HepG2 (cell line): ENCODE measurements around the gene SMIM30. TPM values are rescaled to one million over a fixed set of nuclear protein-coding genes. Genes with fewer than 3 reads are reported as not detected.

ENCODE experiments used
- CENPBD1 ChIP-seq: sonication (generic); formaldehyde crosslinking; IDR thresholded peaks from 2 replicates; pipeline ENCODE4 v1.8.0; 2022; ENCODE audit warnings: missing genetic modification reagents, low read depth, mild to moderate bottlenecking, borderline replicate concordance
- MAF1 ChIP-seq: sonication (generic); formaldehyde crosslinking; IDR thresholded peaks from 2 replicates; pipeline ENCODE4 v1.5.0; 2020; ENCODE audit warnings: missing genetic modification reagents, borderline replicate concordance
- NR0B2 ChIP-seq: sonication (generic); formaldehyde crosslinking; IDR thresholded peaks from 2 replicates; pipeline ENCODE4 v1.4.0; 2020; ENCODE audit warnings: mild to moderate bottlenecking, missing genetic modification reagents
- NR1H2 ChIP-seq: sonication (generic); formaldehyde crosslinking; IDR thresholded peaks from 2 replicates; pipeline ENCODE4 v1.8.1; 2022; ENCODE audit warnings: low read depth, missing genetic modification reagents, borderline replicate concordance
- PRDM10 ChIP-seq: sonication (generic); formaldehyde crosslinking; IDR thresholded peaks from 2 replicates; pipeline ENCODE4 v1.4.0; 2020; ENCODE audit warnings: low read depth, missing genetic modification reagents
- RNF2 ChIP-seq: fragments of 450-650 bp; conservative IDR thresholded peaks from 2 replicates; pipeline ENCODE4 v1.6.1; 2016; ENCODE audit warnings: low read depth
- SNAI1 ChIP-seq: sonication (generic); formaldehyde crosslinking; IDR thresholded peaks from 2 replicates; pipeline ENCODE4 v1.5.0; 2020; ENCODE audit warnings: mild to moderate bottlenecking, missing genetic modification reagents, borderline replicate concordance
- SOX13 ChIP-seq, 3 experiments: fragments of 450-650 bp in 1 of 3; sonication (generic) in 1 of 3; formaldehyde crosslinking in 1 of 3; IDR thresholded peaks in 2 of 3; conservative IDR thresholded peaks in 1 of 3; 2 replicates each; pipeline versions ENCODE4 v1.5.0 to v1.6.1; 2016 to 2020; ENCODE audit warnings: antibody characterized with exemption in 1 of 3, mild to moderate bottlenecking in 1 of 3, missing compliant biosample characterization in 1 of 3, missing genetic modification reagents in 1 of 3, moderate library complexity in 1 of 3
- SRSF4 ChIP-seq: fragments of 200-400 bp; formaldehyde crosslinking; IDR thresholded peaks from one replicate; pipeline ENCODE4 v1.6.1; 2018; ENCODE audit warnings: mild to moderate bottlenecking, low read depth, low read length, moderate library complexity; ENCODE audit not compliant: poor library complexity, severe bottlenecking
- TBP ChIP-seq: sonication (generic); formaldehyde crosslinking; IDR thresholded peaks from 2 replicates; pipeline ENCODE4 v1.5.0; 2020; ENCODE audit warnings: missing genetic modification reagents
- WIZ ChIP-seq: sonication (generic); formaldehyde crosslinking; IDR thresholded peaks from 2 replicates; pipeline ENCODE4 v1.5.1; 2020; ENCODE audit warnings: mild to moderate bottlenecking, missing genetic modification reagents
- ZNF235 ChIP-seq: sonication (generic); formaldehyde crosslinking; IDR thresholded peaks from 2 replicates; pipeline ENCODE4 v1.8.1; 2023; ENCODE audit warnings: mild to moderate bottlenecking, missing genetic modification reagents, borderline replicate concordance
- ZNF563 ChIP-seq: sonication (generic); formaldehyde crosslinking; IDR thresholded peaks from 2 replicates; pipeline ENCODE4 v1.8.0; 2022; ENCODE audit warnings: mild to moderate bottlenecking, moderate library complexity, missing genetic modification reagents
- ZNF660 ChIP-seq: sonication (generic); formaldehyde crosslinking; IDR thresholded peaks from 2 replicates; pipeline ENCODE4 v1.5.1; 2020; ENCODE audit warnings: mild to moderate bottlenecking, low read depth, missing genetic modification reagents, borderline replicate concordance
- ZNF713 ChIP-seq: sonication (generic); formaldehyde crosslinking; IDR thresholded peaks from 2 replicates; pipeline ENCODE4 v1.4.0; 2020; ENCODE audit warnings: mild to moderate bottlenecking, missing genetic modification reagents
- ZZZ3 ChIP-seq: sonication (generic); formaldehyde crosslinking; IDR thresholded peaks from 2 replicates; pipeline ENCODE4 v1.4.0; 2020; ENCODE audit warnings: missing genetic modification reagents, mild to moderate bottlenecking, borderline replicate concordance
- polyA plus RNA-seq, 8 experiments: library from polyadenylated mRNA; depleted of rRNA in 3 of 8; stranded (reverse) in 7 of 8; unstranded in 1 of 8; fragments of >200 nt; fragmentation: Illumina TruSeq in 4 of 8; extraction: Trizol in 4 of 8; gene quantifications; 2 replicates each; pipeline versions ENCODE4 v1.2.1 to v1.2.3, GENCODE V29; 2011 to 2016; ENCODE audit warnings: low read depth in 4 of 8, missing spikeins in 1 of 8, mixed read lengths in 1 of 8; ENCODE audit not compliant: insufficient read depth in 1 of 8
- total RNA-seq, 5 experiments: library from RNA; depleted of rRNA; stranded (reverse); fragments of >200 nt; fragmentation: Illumina TruSeq; extraction: Trizol; gene quantifications; 2 replicates each; pipeline ENCODE4 v1.2.3, GENCODE V29; 2016; ENCODE audit warnings: low read depth in 1 of 5
- TF ChIP-seq, protein P1 (sequence below): sonication (generic); formaldehyde crosslinking; IDR thresholded peaks from 2 replicates; pipeline ENCODE4 v1.4.0; 2020; ENCODE audit warnings: missing genetic modification reagents; ENCODE audit errors: not compliant biosample characterization
- TF ChIP-seq, protein P2 (sequence below): IDR thresholded peaks from 2 replicates; pipeline ENCODE4 v1.6.1; 2016; ENCODE audit warnings: mild to moderate bottlenecking

Gene SMIM30
- total and polyA plus RNA-seq, 2 of the 13 experiments (the other 11 are each of a cell fraction or from before 2014, with no cell fraction given), result 23.5 to 25.2 TPM

DNA sequence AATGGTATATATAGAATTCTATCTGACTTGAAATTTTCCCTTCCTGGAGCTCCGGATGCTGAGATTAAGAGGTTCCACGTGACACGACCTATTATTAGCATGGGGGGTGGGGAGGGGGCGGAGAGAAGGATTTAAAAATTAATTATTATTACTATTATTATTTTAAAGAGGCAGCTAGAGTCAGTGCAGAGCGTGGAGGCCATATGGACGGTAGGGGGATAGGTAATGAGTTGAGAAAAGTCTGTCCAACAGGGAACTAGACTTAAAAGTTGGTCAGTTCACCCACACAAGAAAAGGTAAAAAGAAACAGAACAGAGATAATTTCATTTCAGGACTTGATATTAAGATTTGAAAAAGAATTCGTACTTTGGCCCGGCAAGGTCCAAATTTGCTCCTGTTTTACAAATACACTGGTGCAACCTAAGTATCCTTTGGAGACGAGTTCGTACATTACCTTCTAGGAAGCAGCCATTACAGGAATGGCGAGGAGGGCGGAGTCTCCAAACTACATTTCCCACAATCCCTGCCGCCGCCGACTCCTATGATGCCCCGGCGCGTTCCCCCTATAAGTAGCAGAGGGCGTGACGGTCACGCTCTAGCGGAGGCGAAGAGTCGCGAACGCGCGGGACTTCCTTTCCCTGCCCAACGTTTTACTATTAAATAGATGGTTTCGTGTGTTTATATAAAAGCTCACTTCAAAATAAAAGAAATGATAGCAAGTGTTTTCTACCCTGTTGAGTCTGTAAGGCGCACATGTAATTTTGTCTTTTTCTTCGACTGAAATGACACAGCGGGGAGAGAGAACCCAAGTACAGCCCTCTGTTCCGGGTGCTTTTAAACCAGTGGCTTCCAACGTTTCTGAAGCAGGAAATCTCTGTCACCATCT is at the start of gene SMIM30 (continued):
- TF ChIP-seq, protein P1, sequence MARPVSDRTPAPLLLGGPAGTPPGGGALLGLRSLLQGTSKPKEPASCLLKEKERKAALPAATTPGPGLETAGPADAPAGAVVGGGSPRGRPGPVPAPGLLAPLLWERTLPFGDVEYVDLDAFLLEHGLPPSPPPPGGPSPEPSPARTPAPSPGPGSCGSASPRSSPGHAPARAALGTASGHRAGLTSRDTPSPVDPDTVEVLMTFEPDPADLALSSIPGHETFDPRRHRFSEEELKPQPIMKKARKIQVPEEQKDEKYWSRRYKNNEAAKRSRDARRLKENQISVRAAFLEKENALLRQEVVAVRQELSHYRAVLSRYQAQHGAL (CRISPR knock-in tag), result no peak
- TF ChIP-seq SOX13 (IDR thresholded peaks at IDR 0.05) (no peak), SOX13 (CRISPR knock-in tag; conservative IDR thresholded peaks at IDR 0.05 in 1 of 2, IDR thresholded peaks at IDR 0.05 in 1 of 2) (no peak), SRSF4 (no peak), ZNF713 (CRISPR knock-in tag) (no peak), CENPBD1 (CRISPR knock-in tag) (no peak), NR0B2 (CRISPR knock-in tag) (no peak), ZNF563 (CRISPR knock-in tag) (no peak), WIZ (CRISPR knock-in tag) (no peak), TBP (no peak), ZNF660 (CRISPR knock-in tag) (no peak), PRDM10 (CRISPR knock-in tag) (0 out of 2 replicates have a peak, but pooled peaks have one; percentile 39), ZZZ3 (no peak), SNAI1 (CRISPR knock-in tag) (no peak), NR1H2 (no peak), RNF2 (no peak), MAF1 (CRISPR knock-in tag) (no peak), ZNF235 (no peak)
- TF ChIP-seq, protein P2, sequence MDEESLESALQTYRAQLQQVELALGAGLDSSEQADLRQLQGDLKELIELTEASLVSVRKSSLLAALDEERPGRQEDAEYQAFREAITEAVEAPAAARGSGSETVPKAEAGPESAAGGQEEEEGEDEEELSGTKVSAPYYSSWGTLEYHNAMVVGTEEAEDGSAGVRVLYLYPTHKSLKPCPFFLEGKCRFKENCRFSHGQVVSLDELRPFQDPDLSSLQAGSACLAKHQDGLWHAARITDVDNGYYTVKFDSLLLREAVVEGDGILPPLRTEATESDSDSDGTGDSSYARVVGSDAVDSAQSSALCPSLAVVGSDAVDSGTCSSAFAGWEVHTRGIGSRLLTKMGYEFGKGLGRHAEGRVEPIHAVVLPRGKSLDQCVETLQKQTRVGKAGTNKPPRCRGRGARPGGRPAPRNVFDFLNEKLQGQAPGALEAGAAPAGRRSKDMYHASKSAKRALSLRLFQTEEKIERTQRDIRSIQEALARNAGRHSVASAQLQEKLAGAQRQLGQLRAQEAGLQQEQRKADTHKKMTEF (CRISPR knock-in tag), result peak; percentile 74
